Measurements from ENCODE around the gene TCP11L2.
A peak's percentile ranks its signal among the peaks of the same experiment; 100 is the strongest.

TCP11L2 gene

GRCh38 chr12:106332536-106332935 lies 30.0 kb downstream of the TCP11L2 start:
- Mint-ChIP-seq H3K27ac (no peak overlapping the region), H3K4me1 (ENCODE audit: low read depth) (peaks cover 19% of the 10 kb centered on the region), H3K4me3 (no peak overlapping the region), H3K27me3 (no peaks in the 10 kb centered on the region), H3K36me3 (ENCODE audit: low read depth) (peaks cover 61% of the 10 kb centered on the region), H3K9me3 (no peaks in the 10 kb centered on the region)
- DNase-seq: no peak

- H3K4me3 Mint-ChIP-seq: no peak overlapping the region
- DNase-seq: no peak
- peaks cover 19% of the 10 kb centered on the region for H3K4me1 Mint-ChIP-seq (ENCODE audit: low read depth)
- no peaks in the 10 kb centered on the region for H3K27me3 Mint-ChIP-seq
- no peaks in the 10 kb centered on the region for H3K9me3 Mint-ChIP-seq
- H3K36me3 Mint-ChIP-seq (ENCODE audit: low read depth): peaks cover 57% of the 10 kb centered on the region
- no peak overlapping the region for H3K27ac Mint-ChIP-seq
Observed at GRCh38 chr12:106333010-106333409, 30.5 kb downstream of the TCP11L2 start.

DNA sequence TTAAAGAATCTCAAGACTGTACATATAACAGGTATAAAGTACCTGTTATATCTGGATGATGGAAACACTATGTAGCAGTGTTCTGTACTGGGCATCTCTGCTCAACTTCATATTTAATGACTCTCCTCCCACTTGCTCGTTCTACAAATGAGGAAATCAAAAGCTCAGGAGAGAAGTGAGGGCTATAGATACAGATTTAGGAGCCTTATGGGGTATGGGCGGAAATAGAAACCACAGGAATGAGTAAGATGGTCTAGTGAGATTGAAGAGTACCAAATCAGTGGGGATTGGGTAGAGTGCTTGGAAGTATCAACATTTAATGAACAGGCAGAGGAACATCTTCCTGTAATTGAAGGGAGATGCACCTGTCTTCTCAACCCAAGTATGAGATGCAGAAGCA lies 31.2 kb downstream of the TCP11L2 start:
- H3K27ac Mint-ChIP-seq: peak overlapping the region; percentile 12
- H3K9me3 Mint-ChIP-seq: no peaks in the 10 kb centered on the region
- H3K27me3 Mint-ChIP-seq: no peaks in the 10 kb centered on the region
- H3K36me3 Mint-ChIP-seq (ENCODE audit: low read depth): peaks cover 53% of the 10 kb centered on the region
- H3K4me3 Mint-ChIP-seq: no peak overlapping the region
- H3K4me1 Mint-ChIP-seq (ENCODE audit: low read depth): peaks cover 19% of the 10 kb centered on the region
- DNase-seq: no peak

DNA sequence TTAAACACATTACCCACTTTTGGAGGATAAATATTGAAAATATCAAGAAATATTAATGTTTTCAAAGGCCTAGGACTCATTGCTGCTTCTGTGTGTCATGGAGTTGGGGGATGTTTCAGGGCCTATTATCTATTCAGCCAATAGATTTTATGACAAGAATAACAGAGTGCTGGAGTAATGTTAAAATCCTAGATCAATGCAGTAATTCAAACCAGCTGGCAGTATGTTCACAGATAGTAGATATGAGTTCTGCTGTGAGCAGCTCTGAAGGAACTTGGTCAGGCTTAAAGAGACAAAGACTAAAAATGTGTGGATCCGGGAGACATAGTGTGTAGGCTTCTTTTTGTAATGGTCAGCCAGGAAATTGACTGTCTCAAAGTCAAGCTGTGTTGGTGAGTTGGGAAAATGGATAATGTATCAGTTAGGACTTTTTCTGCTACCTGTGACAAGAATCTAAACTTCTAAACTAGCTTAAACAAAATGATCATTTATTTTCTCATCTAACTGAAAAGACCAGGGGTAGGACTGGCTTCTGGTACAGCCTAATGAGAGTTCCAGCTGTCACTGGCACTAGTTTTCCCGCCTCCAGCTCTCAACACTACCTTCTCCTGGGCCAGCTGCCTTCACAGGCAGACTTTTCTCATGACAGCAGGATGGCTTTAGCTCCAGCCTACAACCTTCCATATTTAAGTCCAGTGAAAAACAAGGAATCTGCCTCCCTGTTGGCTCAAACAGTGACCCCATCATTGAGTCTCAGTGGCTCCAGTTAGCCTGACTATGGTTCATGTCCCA lies 38.7 kb downstream of the TCP11L2 start:
- H3K9me3 Mint-ChIP-seq: no peaks in the 10 kb centered on the region
- H3K27me3 Mint-ChIP-seq: no peaks in the 10 kb centered on the region
- peaks cover 48% of the 10 kb centered on the region for H3K36me3 Mint-ChIP-seq (ENCODE audit: low read depth)
- peak overlapping the region; percentile 5 for H3K27ac Mint-ChIP-seq
- no peak for DNase-seq
- H3K4me3 Mint-ChIP-seq: no peak overlapping the region
- H3K4me1 Mint-ChIP-seq (ENCODE audit: low read depth): peaks cover 3% of the 10 kb centered on the region

DNA sequence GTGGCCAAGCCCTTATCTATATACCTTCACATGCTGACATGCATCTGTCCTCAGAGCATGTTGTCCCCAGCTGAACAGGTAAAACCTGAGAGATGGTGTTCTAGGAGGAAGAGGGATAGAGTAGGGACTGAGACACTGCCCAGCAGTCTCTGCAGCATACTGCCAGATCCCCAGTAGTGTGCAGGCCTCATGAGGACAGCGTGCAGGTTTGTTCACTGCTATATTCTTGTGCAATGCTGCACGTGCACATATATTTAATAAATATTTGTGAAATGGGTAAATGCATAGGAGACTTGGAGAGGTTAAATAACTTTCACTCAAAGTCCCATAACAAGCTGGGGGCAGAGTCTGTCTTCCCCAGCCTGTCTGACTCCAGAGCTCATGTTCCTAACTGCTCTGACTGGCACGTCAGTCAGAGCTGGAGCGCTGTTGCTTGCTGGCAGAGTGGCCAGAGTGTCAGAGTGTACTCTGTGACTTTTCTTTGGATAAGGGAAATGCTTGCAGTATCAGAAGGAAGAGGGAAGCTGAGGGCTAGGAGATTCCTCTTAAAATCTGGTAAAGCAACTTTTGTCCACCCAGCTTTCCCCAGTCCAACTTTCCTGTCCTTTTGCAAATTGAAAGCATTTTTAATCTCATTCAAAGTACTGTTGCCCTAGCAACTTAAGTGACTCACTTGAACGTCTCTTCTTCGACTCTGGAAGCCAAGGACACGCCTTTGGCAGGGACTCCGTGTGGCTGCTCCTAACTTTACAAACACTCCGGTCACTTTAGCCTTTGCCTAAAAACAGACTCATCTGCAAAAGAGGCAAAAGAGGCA lies 40.1 kb downstream of the TCP11L2 start:
- H3K4me1 Mint-ChIP-seq (ENCODE audit: low read depth): no peaks in the 10 kb centered on the region
- DNase-seq: no peak
- no peak overlapping the region for H3K27ac Mint-ChIP-seq
- no peaks in the 10 kb centered on the region for H3K27me3 Mint-ChIP-seq
- H3K9me3 Mint-ChIP-seq: no peaks in the 10 kb centered on the region
- H3K4me3 Mint-ChIP-seq: no peak overlapping the region
- H3K36me3 Mint-ChIP-seq (ENCODE audit: low read depth): peaks cover 47% of the 10 kb centered on the region

DNA sequence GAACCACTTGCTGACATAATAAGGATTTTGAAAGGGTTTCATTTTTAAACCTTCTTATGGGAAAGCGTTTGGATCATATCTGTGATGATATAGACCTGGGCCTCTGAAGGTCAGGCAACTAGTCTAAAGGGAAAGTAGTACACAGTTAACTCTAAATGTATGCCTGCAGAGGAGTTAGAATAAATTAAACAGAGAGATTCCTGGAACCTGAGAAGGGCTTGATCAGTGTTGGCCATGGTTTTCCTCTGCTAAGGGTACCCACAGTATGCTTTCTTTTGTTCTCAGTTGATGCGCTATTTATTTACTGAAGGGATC lies 40.6 kb downstream of the TCP11L2 start:
- Mint-ChIP-seq H3K9me3 (no peaks in the 10 kb centered on the region), H3K27me3 (no peaks in the 10 kb centered on the region), H3K27ac (no peak overlapping the region), H3K4me3 (no peak overlapping the region), H3K36me3 (ENCODE audit: low read depth) (peaks cover 50% of the 10 kb centered on the region), H3K4me1 (ENCODE audit: low read depth) (no peaks in the 10 kb centered on the region)
- no peak for DNase-seq

- no peaks in the 10 kb centered on the region for H3K27me3 Mint-ChIP-seq
- DNase-seq: no peak
- no peak overlapping the region for H3K27ac Mint-ChIP-seq
- no peaks in the 10 kb centered on the region for H3K9me3 Mint-ChIP-seq
- H3K4me1 Mint-ChIP-seq (ENCODE audit: low read depth): no peaks in the 10 kb centered on the region
- H3K4me3 Mint-ChIP-seq: no peak overlapping the region
- H3K36me3 Mint-ChIP-seq (ENCODE audit: low read depth): peaks cover 52% of the 10 kb centered on the region
Observed at GRCh38 chr12:106344131-106344530, 41.6 kb downstream of the TCP11L2 start.

GRCh38 chr12:106345746-106346145 lies 43.2 kb downstream of the TCP11L2 start:
- no peak overlapping the region for H3K4me3 Mint-ChIP-seq
- DNase-seq: no peak
- peaks cover 46% of the 10 kb centered on the region for H3K36me3 Mint-ChIP-seq (ENCODE audit: low read depth)
- H3K9me3 Mint-ChIP-seq: no peaks in the 10 kb centered on the region
- no peaks in the 10 kb centered on the region for H3K4me1 Mint-ChIP-seq (ENCODE audit: low read depth)
- no peaks in the 10 kb centered on the region for H3K27me3 Mint-ChIP-seq
- H3K27ac Mint-ChIP-seq: no peak overlapping the region

DNA sequence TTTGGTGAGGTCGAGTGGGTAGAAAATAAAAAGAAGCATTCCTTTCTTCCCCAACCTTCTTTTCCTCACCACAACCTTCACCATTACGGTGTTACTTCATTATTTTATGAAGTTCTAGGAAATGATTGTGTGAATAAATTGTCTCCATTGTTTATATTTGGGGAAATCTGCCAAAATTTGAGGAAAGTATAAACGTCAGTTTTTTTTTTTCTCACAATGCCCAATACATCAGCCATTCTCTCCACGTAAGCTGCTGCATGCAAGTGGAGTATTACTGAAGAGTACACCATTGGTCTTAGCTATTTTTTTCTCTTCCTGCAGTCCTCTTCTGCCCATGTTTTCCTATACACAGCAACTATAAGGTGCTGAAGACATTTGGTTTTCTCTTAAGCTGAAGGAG lies 45.9 kb downstream of the TCP11L2 start:
- no peaks in the 10 kb centered on the region for H3K9me3 Mint-ChIP-seq
- DNase-seq: no peak
- H3K27me3 Mint-ChIP-seq: no peaks in the 10 kb centered on the region
- no peaks in the 10 kb centered on the region for H3K4me1 Mint-ChIP-seq (ENCODE audit: low read depth)
- no peak overlapping the region for H3K4me3 Mint-ChIP-seq
- H3K27ac Mint-ChIP-seq: no peak overlapping the region
- H3K36me3 Mint-ChIP-seq (ENCODE audit: low read depth): peaks cover 31% of the 10 kb centered on the region

- H3K4me3 Mint-ChIP-seq: no peak overlapping the region
- peaks cover 14% of the 10 kb centered on the region for H3K36me3 Mint-ChIP-seq (ENCODE audit: low read depth)
- no peaks in the 10 kb centered on the region for H3K9me3 Mint-ChIP-seq
- no peak for DNase-seq
- no peaks in the 10 kb centered on the region for H3K27me3 Mint-ChIP-seq
- H3K4me1 Mint-ChIP-seq (ENCODE audit: low read depth): peaks cover 7% of the 10 kb centered on the region
- H3K27ac Mint-ChIP-seq: no peak overlapping the region
Observed at GRCh38 chr12:106353175-106353574, 50.6 kb downstream of the TCP11L2 start.

DNA sequence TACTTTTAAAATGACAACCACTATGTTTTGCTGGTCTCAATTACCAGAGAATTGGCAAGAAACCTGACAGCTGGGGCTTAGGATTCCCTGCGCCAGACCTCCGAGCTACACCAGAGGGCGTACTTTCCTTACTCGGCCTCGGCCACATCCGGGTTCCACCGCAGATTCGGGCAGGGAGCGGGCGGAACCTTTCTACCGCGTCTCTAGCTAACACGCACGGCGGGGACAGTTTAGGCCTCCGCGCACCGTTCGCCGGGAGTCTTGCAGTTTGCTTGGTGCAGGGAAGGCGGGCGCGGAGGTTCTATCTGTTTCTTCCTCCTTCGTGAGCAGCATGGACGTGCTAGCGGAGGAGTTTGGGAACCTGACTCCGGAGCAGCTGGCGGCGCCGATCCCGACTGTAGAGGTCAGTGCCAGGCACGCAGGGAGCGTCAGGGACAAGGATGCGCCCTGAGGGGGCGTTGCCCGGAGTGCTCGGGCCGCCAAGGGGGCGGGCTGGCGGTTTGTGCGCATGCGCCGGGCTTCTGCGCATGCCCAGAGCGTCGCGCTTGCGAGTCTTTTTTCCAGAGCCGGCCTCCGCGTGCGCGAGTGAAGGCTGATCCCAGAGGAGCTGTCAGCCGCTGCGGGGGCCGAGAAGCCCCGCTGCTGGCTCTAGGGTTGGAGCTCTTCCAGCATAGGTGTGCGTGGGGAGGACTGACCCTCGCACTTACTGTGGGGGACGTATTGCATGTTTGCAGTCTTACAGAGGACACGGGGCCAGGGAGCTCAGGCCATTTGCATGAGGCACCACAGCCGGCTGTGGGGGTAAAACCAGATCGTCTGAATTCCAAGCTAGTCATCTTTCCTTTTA lies 55.2 kb downstream of the TCP11L2 start, which contains the start of gene POLR3B:
POLR3B (plus strand) TSS at position 200 of the 847 bp plus-strand sequence; CDS start at position 332, 132 bp downstream.
- Mint-ChIP-seq H3K4me1 (ENCODE audit: low read depth) (peaks cover 16% of the 10 kb centered on the region), H3K4me3 (peak within 1 kb of the TSS; percentile 95), H3K9me3 (no peaks in the 10 kb centered on the region), H3K27me3 (no peaks in the 10 kb centered on the region), H3K36me3 (ENCODE audit: low read depth) (peaks cover 13% of the 10 kb centered on the region), H3K27ac (peak within 1 kb of the TSS; percentile 98)
- peak; percentile 98 for DNase-seq

DNA sequence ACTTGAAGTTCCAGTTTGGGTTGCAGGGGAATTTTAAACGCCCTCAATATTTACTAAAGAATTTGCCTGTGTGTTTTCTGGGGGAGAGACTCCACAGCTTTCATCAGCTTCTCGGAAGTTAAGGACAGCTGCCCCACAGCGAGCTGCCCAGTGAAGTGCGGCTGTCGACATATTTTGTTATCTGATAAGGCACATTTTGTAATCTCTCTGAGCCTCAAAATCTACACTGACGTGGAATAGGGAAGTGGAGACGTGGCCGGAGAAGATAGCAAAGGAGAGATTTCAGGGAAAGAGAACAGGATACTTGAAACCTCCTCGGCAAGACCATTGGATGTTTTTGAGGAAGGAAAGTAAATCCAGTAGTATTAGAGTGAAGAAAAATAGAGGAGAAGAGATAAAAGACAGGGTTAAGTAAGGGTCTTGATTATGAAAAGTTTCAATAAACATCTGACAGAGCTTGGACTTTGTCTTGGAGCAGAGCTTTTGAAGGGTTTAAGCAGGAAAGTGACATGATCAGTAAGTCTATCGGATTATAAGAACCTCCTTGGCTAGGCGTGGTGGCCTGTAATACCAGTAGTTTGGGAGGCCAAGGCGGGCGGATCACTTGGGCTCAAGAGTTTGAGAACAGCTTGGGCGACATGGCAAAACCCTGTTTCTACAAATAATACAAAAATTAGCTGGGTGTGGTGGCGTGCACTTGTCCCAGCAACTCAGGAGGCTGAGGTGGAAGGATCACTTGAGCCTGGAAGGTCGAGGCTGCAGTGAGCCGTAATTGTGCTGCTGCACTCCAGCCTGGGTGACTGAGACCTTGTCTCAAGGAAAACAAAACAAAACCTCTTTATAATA lies 56.1 kb downstream of the TCP11L2 start:
- Mint-ChIP-seq H3K27ac (peak overlapping the region; percentile 98), H3K9me3 (no peaks in the 10 kb centered on the region), H3K4me1 (ENCODE audit: low read depth) (peaks cover 16% of the 10 kb centered on the region), H3K27me3 (no peaks in the 10 kb centered on the region), H3K4me3 (peak overlapping the region; percentile 95), H3K36me3 (ENCODE audit: low read depth) (peaks cover 13% of the 10 kb centered on the region)
- DNase-seq: no peak

DNA sequence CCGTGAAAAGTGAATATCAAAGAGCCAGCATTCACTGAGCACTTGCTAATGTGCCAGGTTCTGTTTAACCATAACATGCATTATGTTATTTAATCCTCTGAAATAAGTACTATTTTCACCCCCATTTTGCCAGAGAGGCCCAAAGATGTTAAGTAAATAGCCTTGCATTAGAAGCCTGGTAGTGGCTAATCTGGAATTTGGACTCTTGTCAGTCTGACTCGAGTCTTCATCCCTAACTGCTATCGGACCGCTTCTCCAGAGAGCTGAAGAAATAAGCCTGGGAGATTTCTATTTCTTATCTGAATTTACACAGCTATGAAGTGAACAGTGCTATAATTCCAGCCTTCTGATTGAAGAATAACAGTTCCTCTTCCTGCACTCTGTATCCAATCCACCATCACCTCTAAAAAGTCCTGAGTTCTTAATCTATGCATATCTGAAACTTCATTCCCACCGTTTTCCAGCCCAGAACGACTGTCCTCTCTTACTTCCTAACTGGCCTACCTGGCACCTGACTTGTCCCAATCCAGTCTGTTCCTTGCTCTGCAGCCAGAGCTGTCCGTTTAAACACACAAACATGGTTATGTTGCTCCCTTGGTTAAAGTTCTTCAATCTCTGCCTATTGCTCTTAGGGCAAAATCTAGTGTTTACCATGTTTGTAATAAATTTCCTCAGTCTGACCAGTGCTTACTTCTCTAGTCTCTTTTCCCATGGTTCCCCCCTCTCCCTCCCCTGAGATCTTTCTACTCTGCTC lies 57.3 kb downstream of the TCP11L2 start:
- no peak for DNase-seq
- Mint-ChIP-seq H3K36me3 (ENCODE audit: low read depth) (peaks cover 25% of the 10 kb centered on the region), H3K27me3 (no peaks in the 10 kb centered on the region), H3K4me3 (peak overlapping the region; percentile 28), H3K9me3 (no peaks in the 10 kb centered on the region), H3K27ac (no peak overlapping the region), H3K4me1 (ENCODE audit: low read depth) (peaks cover 16% of the 10 kb centered on the region)
